Non-pigmented ciliary epithelial cell (primary cell): ENCODE data around the gene ECI2.

ENCODE experiments used
- DNase-seq: peaks from one replicate; pipeline ENCODE4 v3.0.0-alpha.2; 2010; ENCODE audit warnings: low read depth

The ECI2 gene, protein sequence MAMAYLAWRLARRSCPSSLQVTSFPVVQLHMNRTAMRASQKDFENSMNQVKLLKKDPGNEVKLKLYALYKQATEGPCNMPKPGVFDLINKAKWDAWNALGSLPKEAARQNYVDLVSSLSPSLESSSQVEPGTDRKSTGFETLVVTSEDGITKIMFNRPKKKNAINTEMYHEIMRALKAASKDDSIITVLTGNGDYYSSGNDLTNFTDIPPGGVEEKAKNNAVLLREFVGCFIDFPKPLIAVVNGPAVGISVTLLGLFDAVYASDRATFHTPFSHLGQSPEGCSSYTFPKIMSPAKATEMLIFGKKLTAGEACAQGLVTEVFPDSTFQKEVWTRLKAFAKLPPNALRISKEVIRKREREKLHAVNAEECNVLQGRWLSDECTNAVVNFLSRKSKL

GRCh38 chr6:4134841-4135664, at the start of gene ECI2:
ECI2 (minus strand) TSS chr6:4135575; CDS start chr6:4135560, 15 bp downstream.
- no peak for DNase-seq

- peak; percentile 4 for DNase-seq
Observed at GRCh38 chr6:4180652-4181255, 45.4 kb upstream of the ECI2 start.

- no peak for DNase-seq
Observed at GRCh38 chr6:4179960-4180651, 44.7 kb upstream of the ECI2 start.

DNA sequence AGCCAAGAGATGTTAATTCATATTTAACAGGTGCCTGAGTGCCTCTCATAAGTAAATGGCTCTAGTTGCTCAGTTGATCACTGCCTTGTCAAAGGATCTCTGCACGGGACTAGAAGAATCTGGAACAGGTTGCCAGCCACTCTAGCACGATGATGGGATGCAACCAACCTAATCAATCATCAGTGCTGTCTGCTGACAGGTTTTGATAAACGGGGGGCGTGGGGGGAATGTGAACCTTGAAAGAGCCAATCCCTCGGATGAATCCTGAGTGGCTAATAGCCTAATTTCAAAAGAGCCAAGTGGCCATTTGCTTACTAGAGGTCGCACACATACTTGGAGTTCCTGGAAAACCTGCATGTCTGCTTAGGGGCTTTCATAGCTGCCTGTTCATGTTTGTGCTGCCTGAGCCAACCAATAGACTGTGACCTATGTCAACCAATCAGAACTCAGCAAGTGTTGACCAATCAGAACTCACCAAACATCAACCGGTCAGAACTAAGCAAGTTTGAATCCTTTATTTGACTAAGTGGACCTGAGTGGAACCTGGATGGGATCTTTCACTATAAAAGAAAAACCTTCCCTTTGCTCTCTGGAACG, 43.5 kb upstream of the ECI2 start:
- no peak for DNase-seq

GRCh38 chr6:4176907-4177306, 41.5 kb upstream of the ECI2 start:
- DNase-seq, result no peak

- no peak for DNase-seq
Observed at GRCh38 chr6:4174042-4174441, 38.7 kb upstream of the ECI2 start.

DNA sequence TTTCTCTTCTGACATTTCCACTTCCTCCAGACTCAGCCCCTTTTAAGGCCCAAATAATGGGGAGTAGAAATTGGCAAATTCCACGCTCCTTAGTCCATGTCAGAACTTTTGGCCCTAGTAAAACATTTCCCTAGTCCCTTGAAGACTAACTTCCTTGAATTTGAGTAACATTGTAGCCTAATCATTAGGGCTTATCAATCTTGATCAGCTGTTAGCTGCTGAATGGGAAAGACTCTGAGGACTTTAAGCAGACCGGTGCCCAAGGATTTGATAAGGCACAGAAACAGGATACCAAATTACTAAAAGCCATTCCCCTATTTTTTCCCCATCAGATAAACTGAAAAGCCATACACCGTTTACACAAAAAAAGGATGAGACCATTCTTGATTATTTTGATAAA, 37.0 kb upstream of the ECI2 start:
- no peak for DNase-seq

DNA sequence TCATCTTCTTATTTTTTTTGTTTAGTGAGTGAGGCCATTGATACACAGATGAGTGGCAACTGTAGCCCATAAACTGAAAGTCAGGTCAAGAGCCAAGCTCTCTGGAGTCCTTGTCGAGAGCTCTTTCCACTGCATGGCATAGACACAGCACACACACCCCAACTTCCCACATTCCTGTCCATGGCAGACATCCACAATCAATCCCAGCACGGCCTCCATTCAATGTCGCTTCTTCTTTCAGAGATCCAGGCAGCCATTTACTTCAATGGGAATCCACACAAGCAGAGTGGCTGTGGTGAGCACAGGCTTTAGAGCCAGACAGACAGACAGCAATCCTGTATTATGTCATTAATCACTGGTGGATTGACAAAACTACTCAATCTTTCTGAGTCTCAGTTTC, 34.9 kb upstream of the ECI2 start:
- no peak for DNase-seq

GRCh38 chr6:4169028-4169789, 33.8 kb upstream of the ECI2 start:
- DNase-seq, result peak; percentile 2

DNA sequence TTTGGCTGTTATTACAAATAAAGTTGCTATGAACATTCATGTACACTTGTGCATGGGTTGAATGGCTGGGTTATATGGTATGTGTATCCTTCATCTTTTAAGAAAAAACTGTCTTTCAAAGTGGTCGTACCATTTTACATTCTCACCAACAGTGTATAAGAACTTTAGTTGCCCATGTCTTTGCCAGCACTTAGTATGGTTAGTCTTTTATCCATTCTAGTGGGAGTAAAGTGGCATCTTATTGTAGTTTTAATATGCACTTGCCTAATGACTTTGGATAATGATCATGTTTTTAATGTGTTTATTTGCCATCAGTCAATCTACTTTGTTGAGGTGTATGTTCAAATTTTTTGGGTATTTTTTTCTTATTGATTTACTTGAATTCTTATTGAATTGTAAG, 32.5 kb upstream of the ECI2 start:
- no peak for DNase-seq

- no peak for DNase-seq
Observed at GRCh38 chr6:4167123-4167522, 31.7 kb upstream of the ECI2 start.

DNA sequence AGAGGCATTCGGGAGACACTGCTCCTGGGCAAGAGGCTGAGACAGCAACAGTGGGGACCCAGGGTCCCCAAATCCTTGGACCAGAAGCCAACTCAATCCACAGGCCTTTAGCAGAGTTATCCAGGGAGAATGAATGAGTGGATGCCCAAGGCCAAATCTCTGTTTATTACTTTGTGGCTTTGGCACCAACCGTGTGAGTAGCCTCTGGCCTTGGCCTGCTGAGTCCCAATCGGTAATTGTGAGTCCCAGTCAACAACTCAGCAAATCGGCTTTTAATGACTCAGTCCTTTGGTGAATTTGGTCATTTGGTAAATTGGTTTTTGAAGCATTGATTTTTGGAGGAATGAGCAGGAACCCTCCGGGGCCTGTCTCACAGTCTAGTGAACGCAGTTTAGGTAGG, 29.1 kb upstream of the ECI2 start:
- no peak for DNase-seq

DNA sequence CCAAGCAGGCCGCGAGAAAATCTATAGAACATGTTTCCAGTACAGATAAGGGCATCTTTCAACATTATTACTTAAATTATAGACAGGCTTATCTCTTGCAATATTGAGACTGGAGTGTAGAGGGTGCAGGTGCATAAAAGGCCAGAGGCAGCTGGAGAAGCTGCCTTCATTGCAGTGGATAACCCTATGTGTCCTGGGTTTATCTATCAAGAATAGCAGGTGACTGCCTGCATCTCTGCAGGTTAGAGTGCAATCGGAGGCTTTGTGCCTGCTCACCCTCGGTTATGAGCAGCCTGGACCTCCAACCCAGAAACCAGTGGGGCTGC, 28.7 kb upstream of the ECI2 start:
- DNase-seq, result no peak

DNA sequence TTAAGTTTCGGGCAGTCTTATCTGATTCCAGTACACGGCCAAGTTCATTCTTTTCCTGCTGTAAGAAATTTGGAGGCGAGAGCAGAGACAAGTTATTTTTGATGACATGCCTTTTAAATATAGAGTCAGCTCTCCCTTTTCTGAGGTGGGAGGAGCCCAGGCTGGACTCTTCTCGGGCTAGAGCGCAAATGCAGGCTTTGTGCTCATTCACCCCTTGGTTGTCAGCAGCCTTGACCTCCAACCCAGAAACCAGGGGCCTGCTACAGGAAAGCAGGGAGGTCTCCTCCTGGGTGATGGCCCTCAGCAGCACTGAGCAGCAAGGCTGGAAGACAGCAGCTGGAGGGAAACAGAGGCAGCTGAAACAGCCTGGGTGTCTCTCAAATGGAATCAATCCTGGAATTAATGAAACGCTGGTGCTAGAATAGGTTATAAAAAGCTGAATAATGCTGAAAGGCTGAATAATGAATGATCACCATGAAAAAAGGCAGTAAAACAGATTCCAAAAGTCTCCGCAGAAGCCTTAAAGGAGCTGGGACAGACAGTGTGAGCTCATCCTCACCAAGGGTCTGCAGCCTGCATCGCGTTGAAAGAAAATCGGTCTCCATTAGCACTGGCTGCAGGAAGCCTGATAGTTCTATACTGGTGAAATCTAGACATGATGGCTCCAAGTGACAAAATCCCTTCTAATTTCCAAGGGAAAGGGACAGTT, 28.2 kb upstream of the ECI2 start:
- DNase-seq, result no peak

DNA sequence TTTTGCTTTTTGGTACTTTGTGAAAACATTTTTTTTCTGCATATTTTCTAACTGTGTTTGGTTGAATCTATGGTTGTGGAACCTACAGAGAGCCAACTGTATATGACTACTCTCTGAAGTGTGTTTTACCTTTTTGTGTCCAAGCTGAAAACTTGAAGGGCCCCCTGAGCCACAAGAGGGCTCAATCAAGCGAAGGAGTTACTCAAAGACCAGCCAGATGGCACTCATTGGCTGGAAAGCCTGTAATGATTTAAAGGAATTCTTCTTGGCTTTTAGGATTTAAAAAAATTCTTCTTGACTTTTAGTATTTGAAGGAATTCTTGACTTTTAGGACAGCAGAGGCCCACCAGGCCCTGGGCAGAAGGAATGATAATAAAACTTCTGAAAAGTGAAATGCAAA, 27.0 kb upstream of the ECI2 start:
- no peak for DNase-seq

DNA sequence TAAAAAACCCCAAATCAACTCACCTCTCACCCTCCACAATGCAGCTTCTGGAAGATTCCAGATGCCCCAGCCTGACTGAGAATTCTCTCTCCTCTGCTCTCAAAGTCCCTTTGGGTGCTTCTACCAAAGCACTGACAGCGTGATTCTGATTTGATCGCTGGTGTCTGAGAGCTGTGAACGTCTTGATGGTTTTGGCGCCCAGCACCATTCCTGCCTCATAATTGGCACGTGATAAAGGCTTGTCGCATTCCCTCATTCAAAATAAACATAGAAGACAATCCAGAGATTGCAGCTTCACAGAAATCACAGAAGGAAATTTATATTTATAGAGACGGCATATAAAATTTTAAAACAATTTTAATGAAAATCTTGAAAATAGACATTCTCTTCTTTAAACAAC, 24.1 kb upstream of the ECI2 start:
- DNase-seq, result no peak

DNA sequence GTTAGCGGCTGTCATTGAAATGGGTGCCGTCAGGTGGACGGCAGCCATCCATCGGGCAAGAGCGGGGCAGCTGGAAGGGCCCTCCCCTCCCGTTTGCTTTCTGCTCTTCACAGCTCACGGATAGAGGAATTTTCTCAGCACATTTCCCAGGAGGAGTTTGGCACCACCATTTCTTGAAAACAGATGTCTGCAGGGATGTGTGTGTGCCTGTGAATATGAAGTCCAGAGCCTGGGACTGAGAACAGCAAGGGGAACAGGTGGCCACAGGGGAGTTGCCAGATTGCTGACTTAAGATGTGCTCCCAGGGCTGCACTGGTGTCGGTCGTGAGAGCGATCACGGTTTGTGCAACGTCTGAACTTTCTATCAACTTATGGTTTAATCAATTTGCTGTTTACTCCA, 22.1 kb upstream of the ECI2 start:
- DNase-seq, result no peak

DNA sequence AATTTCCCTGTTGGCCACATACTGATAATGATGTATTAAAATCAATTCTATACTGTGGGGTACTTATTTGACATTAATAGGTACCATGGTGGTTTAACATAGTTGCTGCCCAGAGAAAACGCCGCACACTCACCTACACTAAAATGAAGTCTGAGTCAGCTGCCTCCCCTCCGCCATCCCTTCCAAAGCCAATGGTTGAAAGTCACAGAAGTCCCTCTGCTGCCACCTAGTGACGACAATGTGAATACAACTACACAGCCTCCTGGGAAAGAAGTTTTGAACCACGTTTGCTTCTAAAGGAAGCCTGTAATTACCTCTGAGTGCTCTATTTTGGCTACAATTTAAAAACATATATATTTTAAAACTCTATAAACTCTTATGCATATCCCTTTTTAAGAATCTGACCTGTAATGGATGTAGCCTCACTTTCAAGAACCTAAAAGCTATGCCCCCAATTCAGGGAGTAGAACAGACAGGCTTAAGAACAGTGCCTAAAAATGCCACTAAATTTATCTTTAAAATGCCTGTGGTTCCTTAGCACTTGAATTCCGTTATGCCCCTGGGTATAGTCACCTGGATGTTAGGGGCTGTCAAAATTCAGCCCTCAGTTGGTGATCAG, 20.6 kb upstream of the ECI2 start:
- peak; percentile 64 for DNase-seq

GRCh38 chr6:4153514-4153985, 18.2 kb upstream of the ECI2 start:
- no peak for DNase-seq

DNA sequence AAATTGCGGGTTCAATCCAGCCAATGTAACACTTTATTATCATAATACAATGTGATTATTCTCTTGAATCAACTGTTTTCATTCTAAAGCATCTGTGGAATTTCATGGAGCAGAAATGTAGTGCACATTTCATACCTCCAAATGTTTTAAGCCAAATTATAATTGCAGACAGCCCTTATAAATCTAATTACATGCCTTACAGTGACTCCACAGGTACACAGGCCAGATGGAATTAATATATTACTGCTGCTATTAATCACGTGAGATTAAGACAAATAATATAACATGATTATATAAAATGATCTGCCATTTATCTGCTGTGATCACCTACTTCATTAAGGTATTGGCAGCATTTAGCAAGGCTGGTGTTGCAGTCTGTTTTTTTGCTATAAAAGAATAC, 9.7 kb upstream of the ECI2 start:
- no peak for DNase-seq
